Ovary (tissue), 9 donors: ENCODE measurements around the gene MAP2K2. TPM values are rescaled to one million over a fixed set of nuclear protein-coding genes. Genes with fewer than 3 reads are reported as not detected.
A peak's percentile ranks its signal among the peaks of the same experiment; 100 is the strongest.

Experiments
- DNase-seq, 5 donors: peaks; one replicate each; pipeline ENCODE4 v3.0.0-alpha.2; 2019 to 2020
- H3K27ac ChIP-seq, 2 donors: fragments of 200-600 bp; one replicate each; pipeline versions ENCODE4 v1.5.1 to v1.8.0; 2019 to 2022
- H3K27me3 ChIP-seq: fragments of 200-600 bp; one replicate; pipeline ENCODE4 v1.8.0; 2022
- H3K36me3 ChIP-seq: fragments of 200-600 bp; sonication (generic); one replicate; pipeline ENCODE4 v1.5.1; 2019
- H3K4me1 ChIP-seq: one replicate; pipeline ENCODE4 v1.8.1; 2013; ENCODE audit warnings: mild to moderate bottlenecking, moderate library complexity; ENCODE audit not compliant: insufficient read depth
- H3K4me3 ChIP-seq: fragments of 200-600 bp; sonication (generic); one replicate; pipeline ENCODE4 v1.5.1; 2017
- H3K9me3 ChIP-seq, 2 donors: fragments of 200-600 bp in 1 of 2; sonication (generic) in 1 of 2; one replicate each; pipeline versions ENCODE4 v1.5.1 to v1.8.1; 2013 to 2019; ENCODE audit warnings: mild to moderate bottlenecking in 1 of 2, moderate library complexity in 1 of 2
- EP300 ChIP-seq: sonication (generic); formaldehyde crosslinking; IDR thresholded peaks from one replicate; pipeline ENCODE4 v1.6.1; 2017; ENCODE audit warnings: antibody characterized with exemption
- POLR2A ChIP-seq: fragments of 450-650 bp; IDR thresholded peaks from one replicate; pipeline ENCODE4 v1.6.1; 2017; ENCODE audit warnings: antibody characterized with exemption, mild to moderate bottlenecking, moderate library complexity
- WGBS, 3 donors: extraction: QIAGEN DNeasy Blood & Tissue Kit in 1 of 3; methylation state at CpG; one replicate each; pipeline versions ENCODE4 v1.1.5 to v1.1.7; 2013 to 2017; 5-methylcytosine and 5-hydroxymethylcytosine counted together
- intact Hi-C, 4 donors: fragments of 100-400 bp; cut with DNase I; formaldehyde crosslinking; loops; one replicate each; pipeline versions ENCODE4 v1.11.0 to v1.15.1; 2022 to 2023
- polyA plus RNA-seq, 2 donors: library from polyadenylated mRNA; stranded (reverse); fragments of 200-250 nt in 1 of 2; fragments of 350-450 nt in 1 of 2; fragmentation: Illumina TruSeq in 1 of 2; extraction: RNeasy Lipid Tissue Mini Kit (QIAGEN cat#74804) in 1 of 2; gene quantifications; one replicate each; pipeline ENCODE4 v1.2.3, GENCODE V29; 2013 to 2014
- total RNA-seq, 7 donors: library from RNA; depleted of rRNA in 2 of 7; stranded (reverse); fragments of >200 nt in 2 of 7; fragmentation: NEBNext Ultra II Directional in 3 of 7; extraction: Animal tissue kit (Norgen Biotek cat#: 25700) in 3 of 7; gene quantifications; one replicate each; pipeline versions ENCODE4 v1.1.0 to v1.2.4, GENCODE V29; 2016 to 2023
- TF ChIP-seq, protein P1 (sequence below), 3 donors: fragments of 450-650 bp in 2 of 3; fragments of 200-600 bp in 1 of 3; IDR thresholded peaks; one replicate each; pipeline versions ENCODE4 v1.5.1 to v1.8.0; 2016 to 2022; ENCODE audit warnings: antibody characterized with exemption in 3 of 3, mild to moderate bottlenecking in 1 of 3
- donor health status: DM: no; HTN: no; CAD: no; lungs with moderate emphysema.
- donor health status: DM: no; HTN: no; CAD: no.
- donor health status: Bipolar disorder and iron deficiency.
- donor health status: DM: yes; HTN: yes; CAD: no.
- donor health status: DM: no; HTN: no; CAD: no.
- donor health status: DM: yes; HTN: yes; CAD: no.

The MAP2K2 gene
- total and polyA plus RNA-seq, 9 donors = 39.9 to 136 (median 116) TPM

DNA sequence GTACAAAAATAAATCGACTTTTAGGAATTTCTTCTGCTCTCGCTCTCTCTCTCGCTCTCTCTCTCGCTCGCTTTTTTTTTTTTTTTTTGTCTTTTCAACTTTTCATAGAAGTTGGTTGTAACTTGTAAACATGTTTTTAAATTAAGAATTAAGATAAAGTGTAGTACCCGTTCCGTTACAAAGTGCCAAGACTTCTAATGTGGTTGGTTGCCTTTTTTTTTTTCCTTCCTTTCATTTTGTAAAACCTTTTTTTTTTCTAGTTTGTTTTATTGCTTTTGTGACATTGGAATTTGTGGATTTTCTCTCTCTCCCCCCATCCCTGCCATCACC, 77.6 kb downstream of the MAP2K2 start:
- H3K4me3 ChIP-seq = no peak overlapping the region
- no peak overlapping the region for H3K27ac ChIP-seq
- 70 to 79% (median 78%) methylated on average over 7 of the region's 7 CpGs for WGBS, 3 donors
- H3K9me3 ChIP-seq = no peaks in the 10 kb centered on the region
- no peaks in the 10 kb centered on the region for H3K27me3 ChIP-seq
- intact Hi-C loops = no loop called here
- H3K4me1 ChIP-seq = peaks cover 1% of the 10 kb centered on the region
- TF ChIP-seq, protein P1, sequence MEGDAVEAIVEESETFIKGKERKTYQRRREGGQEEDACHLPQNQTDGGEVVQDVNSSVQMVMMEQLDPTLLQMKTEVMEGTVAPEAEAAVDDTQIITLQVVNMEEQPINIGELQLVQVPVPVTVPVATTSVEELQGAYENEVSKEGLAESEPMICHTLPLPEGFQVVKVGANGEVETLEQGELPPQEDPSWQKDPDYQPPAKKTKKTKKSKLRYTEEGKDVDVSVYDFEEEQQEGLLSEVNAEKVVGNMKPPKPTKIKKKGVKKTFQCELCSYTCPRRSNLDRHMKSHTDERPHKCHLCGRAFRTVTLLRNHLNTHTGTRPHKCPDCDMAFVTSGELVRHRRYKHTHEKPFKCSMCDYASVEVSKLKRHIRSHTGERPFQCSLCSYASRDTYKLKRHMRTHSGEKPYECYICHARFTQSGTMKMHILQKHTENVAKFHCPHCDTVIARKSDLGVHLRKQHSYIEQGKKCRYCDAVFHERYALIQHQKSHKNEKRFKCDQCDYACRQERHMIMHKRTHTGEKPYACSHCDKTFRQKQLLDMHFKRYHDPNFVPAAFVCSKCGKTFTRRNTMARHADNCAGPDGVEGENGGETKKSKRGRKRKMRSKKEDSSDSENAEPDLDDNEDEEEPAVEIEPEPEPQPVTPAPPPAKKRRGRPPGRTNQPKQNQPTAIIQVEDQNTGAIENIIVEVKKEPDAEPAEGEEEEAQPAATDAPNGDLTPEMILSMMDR (IDR thresholded peaks at IDR 0.05) = no peak
- TF ChIP-seq EP300 (no peak), POLR2A (no peak)
- no peak for DNase-seq
- H3K36me3 ChIP-seq = no peaks in the 10 kb centered on the region

DNA sequence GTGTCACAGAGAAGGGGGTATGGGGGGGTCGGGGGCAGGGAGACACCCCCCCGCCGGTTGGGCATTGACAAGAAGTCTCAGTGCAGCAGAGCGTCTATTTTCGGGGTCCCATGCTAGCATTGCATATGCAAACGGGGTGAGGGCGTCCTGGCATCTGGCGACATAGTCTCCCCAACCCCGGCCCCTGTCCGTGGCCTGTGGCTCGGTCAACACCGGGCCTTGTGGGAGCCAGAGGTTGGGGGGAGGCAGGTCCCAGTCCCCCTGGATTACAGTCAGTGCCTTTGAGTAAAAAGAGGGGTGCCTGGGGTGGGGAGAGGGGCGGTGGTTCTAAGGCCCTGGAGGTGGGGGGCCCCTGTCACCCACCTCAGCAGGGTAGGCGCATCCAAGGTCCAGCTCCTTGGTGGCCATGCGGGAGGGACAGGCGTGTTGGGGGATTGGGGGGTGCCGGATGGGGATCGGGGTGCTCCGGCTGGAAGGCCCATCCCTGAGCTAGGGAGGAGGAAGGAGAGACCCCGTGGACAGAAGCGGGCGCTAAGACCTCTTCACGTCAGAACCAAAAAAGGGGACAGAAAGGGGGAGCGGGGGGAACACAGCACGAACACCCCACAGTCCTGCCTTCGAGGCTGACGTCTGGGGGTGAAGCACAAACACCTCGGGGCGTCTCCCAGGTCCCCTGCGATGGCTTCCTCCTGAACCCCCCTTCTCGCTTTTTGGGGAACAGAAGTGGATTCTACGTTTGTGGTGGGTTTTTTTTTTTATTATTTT, 78.1 kb downstream of the MAP2K2 start:
- peak in 1 of 5 donors; percentile 21 for DNase-seq
- peaks cover 1% of the 10 kb centered on the region for H3K4me1 ChIP-seq
- 87 to 89% (median 88%) methylated on average over 32 of the region's 32 CpGs for WGBS, 3 donors
- no peaks in the 10 kb centered on the region for H3K27me3 ChIP-seq
- no peak overlapping the region for H3K4me3 ChIP-seq
- H3K9me3 ChIP-seq = no peaks in the 10 kb centered on the region
- intact Hi-C loops = no loop called here
- TF ChIP-seq POLR2A (no peak), EP300 (no peak)
- TF ChIP-seq, protein P1 (IDR thresholded peaks at IDR 0.05) = no peak
- H3K27ac ChIP-seq = no peak overlapping the region
- no peaks in the 10 kb centered on the region for H3K36me3 ChIP-seq

- WGBS, 3 donors = 75 to 76% (median 75%) methylated on average over 21 of the region's 21 CpGs
- no peak overlapping the region for H3K4me3 ChIP-seq
- no peaks in the 10 kb centered on the region for H3K4me1 ChIP-seq
- TF ChIP-seq EP300 (no peak), POLR2A (no peak)
- TF ChIP-seq, protein P1 (IDR thresholded peaks at IDR 0.05) = no peak
- intact Hi-C loops = no loop called here
- H3K9me3 ChIP-seq = no peaks in the 10 kb centered on the region
- H3K27me3 ChIP-seq = no peaks in the 10 kb centered on the region
- no peaks in the 10 kb centered on the region for H3K36me3 ChIP-seq
- DNase-seq = peak in 1 of 5 donors; percentile 18
- no peak overlapping the region for H3K27ac ChIP-seq
These were observed 78.9 kb downstream of the MAP2K2 start for GRCh38 chr19:4044990-4045465.

GRCh38 chr19:4043966-4044715, 79.8 kb downstream of the MAP2K2 start:
- Histone ChIP-seq H3K27me3 (no peaks in the 10 kb centered on the region), H3K27ac (no peak overlapping the region), H3K4me3 (no peak overlapping the region), H3K9me3 (no peaks in the 10 kb centered on the region), H3K4me1 (no peaks in the 10 kb centered on the region), H3K36me3 (no peaks in the 10 kb centered on the region)
- TF ChIP-seq POLR2A (no peak), EP300 (no peak)
- TF ChIP-seq, protein P1 (IDR thresholded peaks at IDR 0.05) = no peak
- intact Hi-C loops = no loop called here
- DNase-seq = peak in 1 of 5 donors; percentile 18
- 82 to 85% (median 85%) methylated on average over 31 of the region's 31 CpGs for WGBS, 3 donors
